Kidney (tissue), 14 donors: ENCODE results near the gene DDX10. TPM values are rescaled to one million over a fixed set of nuclear protein-coding genes. Genes with fewer than 3 reads are reported as not detected.

Source experiments
- DNase-seq, 5 donors: peaks; one replicate each; pipeline ENCODE4 v3.0.0-alpha.2; 2013 to 2020
- FAIRE-seq: peaks from 2 replicates; lab custom pipeline; 2012; peaks lifted over from hg19 to GRCh38; lab: Jason Lieb, UNC
- H3K27ac ChIP-seq, 2 donors: one replicate each; pipeline ENCODE4 v1.7.0; 2013; ENCODE audit warnings: low read depth in 2 of 2, low read length in 2 of 2, inconsistent platforms in 1 of 2
- H3K27me3 ChIP-seq: one replicate; pipeline ENCODE4 v1.7.1; 2013; ENCODE audit warnings: low read length, inconsistent platforms; ENCODE audit not compliant: control insufficient read depth, insufficient read depth
- H3K36me3 ChIP-seq, 3 donors: one replicate each; pipeline versions ENCODE4 v1.7.0 to v1.7.1; 2013; ENCODE audit warnings: low read length in 3 of 3, control low read depth in 1 of 3, inconsistent platforms in 1 of 3; ENCODE audit not compliant: insufficient read depth in 3 of 3, control insufficient read depth in 2 of 3
- H3K4me1 ChIP-seq, 3 donors: one replicate each; pipeline versions ENCODE4 v1.7.0 to v1.7.1; 2013; ENCODE audit warnings: low read length in 3 of 3, inconsistent platforms in 1 of 3, low read depth in 1 of 3; ENCODE audit not compliant: control insufficient read depth in 2 of 3, insufficient read depth in 2 of 3
- H3K4me3 ChIP-seq, 3 donors: one replicate each; pipeline versions ENCODE4 v1.7.0 to v1.8.1; 2013; ENCODE audit warnings: low read length in 3 of 3, control low read depth in 1 of 3, inconsistent platforms in 1 of 3
- H3K9ac ChIP-seq, 3 donors: one replicate each; pipeline versions ENCODE4 v1.7.0 to v1.7.1; 2013; ENCODE audit warnings: low read length in 3 of 3, control low read depth in 1 of 3, inconsistent platforms in 1 of 3
- H3K9me3 ChIP-seq, 3 donors: one replicate each; pipeline versions ENCODE4 v1.7.0 to v1.7.1; 2013; ENCODE audit warnings: low read length in 3 of 3, control low read depth in 1 of 3, inconsistent platforms in 1 of 3; ENCODE audit not compliant: control insufficient read depth in 2 of 3, insufficient read depth in 1 of 3
- CTCF ChIP-seq: IDR thresholded peaks from 3 replicates; pipeline ENCODE4 v1.5.1; 2012; ENCODE audit warnings: mild to moderate bottlenecking, moderate library complexity, borderline replicate concordance; ENCODE audit not compliant: insufficient read depth; ENCODE audit errors: extremely low read depth
- intact Hi-C: fragments of 100-400 bp; cut with DNase I; formaldehyde crosslinking; loops from one replicate; pipeline ENCODE4 v1.11.1; 2022
- polyA plus RNA-seq: library from polyadenylated mRNA; stranded (reverse); fragments of 350-450 nt; fragmentation: Illumina TruSeq; extraction: RNeasy Lipid Tissue Mini Kit (QIAGEN cat#74804); gene quantifications from one replicate; pipeline ENCODE4 v1.2.3, GENCODE V29; 2014; ENCODE audit warnings: low read depth, low replicate concordance; ENCODE audit not compliant: insufficient read depth
- total RNA-seq: library from RNA; stranded (reverse); fragmentation: NEBNext Ultra II Directional; extraction: Animal tissue kit (Norgen Biotek cat#: 25700); gene quantifications from one replicate; pipeline ENCODE4 v1.2.1, GENCODE V29; 2021
- donor health status: control.
- donor health status: control.
- donor health status: control.
- donor health status: control.
- donor health status: control.
- donor health status: DM: yes; HTN: yes; CAD: no.
- donor health status: Normal renal cell carcinoma (clear cell type).

The DDX10 gene
- total and polyA plus RNA-seq, 2 donors from 2014 or later = 24.8 to 79.2 TPM

- no peaks in the 10 kb centered on the region for H3K36me3 ChIP-seq
- no peaks in the 10 kb centered on the region for H3K27me3 ChIP-seq
- H3K4me3 ChIP-seq = no peak overlapping the region
- H3K27ac ChIP-seq = no peak overlapping the region
- H3K4me1 ChIP-seq = no peaks in the 10 kb centered on the region
- FAIRE-seq (peak; percentile 74), DNase-seq (peak in 3 of 5 donors; percentile 30 to 52 (median 42))
- peak; percentile 65 for TF ChIP-seq CTCF
- intact Hi-C loops = no loop called here
- H3K9ac ChIP-seq = no peak overlapping the region
- no peaks in the 10 kb centered on the region for H3K9me3 ChIP-seq
These were observed 9.8 kb upstream of the DDX10 start for GRCh38 chr11:108654994-108655631.

GRCh38 chr11:108662700-108663099 lies 2.2 kb upstream of the DDX10 start:
- Histone ChIP-seq H3K4me1 (peaks cover 2 to 13% (median 6%) of the 10 kb centered on the region in 3 donors), H3K9ac (no peak overlapping the region), H3K4me3 (no peak overlapping the region), H3K27ac (no peak overlapping the region), H3K27me3 (no peaks in the 10 kb centered on the region), H3K36me3 (peaks cover 0 to 2% (median 0%) of the 10 kb centered on the region in 3 donors), H3K9me3 (no peaks in the 10 kb centered on the region)
- no peak for FAIRE-seq
- DNase-seq = no peak
- intact Hi-C loops = no loop called here
- TF ChIP-seq CTCF = no peak

- no peak for TF ChIP-seq CTCF
- intact Hi-C loops = no loop called here
- no peak overlapping the region for H3K9ac ChIP-seq
- H3K36me3 ChIP-seq = peaks cover 0 to 2% (median 0%) of the 10 kb centered on the region in 3 donors
- H3K27me3 ChIP-seq = no peaks in the 10 kb centered on the region
- DNase-seq (no peak), FAIRE-seq (no peak)
- no peak overlapping the region for H3K27ac ChIP-seq
- H3K9me3 ChIP-seq = no peaks in the 10 kb centered on the region
- H3K4me1 ChIP-seq = peaks cover 2 to 13% (median 6%) of the 10 kb centered on the region in 3 donors
- no peak overlapping the region for H3K4me3 ChIP-seq
These were observed 1.6 kb upstream of the DDX10 start for GRCh38 chr11:108663154-108663877.
